ENCODE data around the gene EIF3J.

The EIF3J gene

GRCh38 chr15:44595656-44596510, 58.9 kb downstream of the EIF3J start:
- no peak overlapping the region for H3K18ac ChIP-seq (ENCODE audit: low read length)
- no peak overlapping the region for H4K5ac ChIP-seq (ENCODE audit: low read length)
- no peak overlapping the region for H2BK120ac ChIP-seq (ENCODE audit: low read depth, low read length)
- no peak overlapping the region for H3K4me3 ChIP-seq (ENCODE audit: low read length)
- H2BK5ac ChIP-seq (ENCODE audit: low read length): no peak overlapping the region
- H3K36me3 ChIP-seq (ENCODE audit: control insufficient read depth, insufficient read depth, low read length): peaks cover 3% of the 10 kb centered on the region
- no peak overlapping the region for H3K9ac ChIP-seq (ENCODE audit: low read length)
- no peak overlapping the region for H3K56ac ChIP-seq (ENCODE audit: low read length)
- no peaks in the 10 kb centered on the region for H3K27me3 ChIP-seq (ENCODE audit: insufficient read depth, low read length, poor library complexity)
- no peaks in the 10 kb centered on the region for H3K79me2 ChIP-seq (ENCODE audit: control insufficient read depth, insufficient read depth, low read length)
- H2BK15ac ChIP-seq (replicated peaks; ENCODE audit: low read depth): no peak overlapping the region
- no CpG with 5 or more reads among the region's 3 CpGs for WGBS (ENCODE audit: extremely low coverage, insufficient coverage, low lambda C conversion rate)
- H2AK5ac ChIP-seq (ENCODE audit: low read length): no peak overlapping the region
- H3K4ac ChIP-seq (ENCODE audit: low read depth, low read length): no peak overlapping the region
- H3K27ac ChIP-seq (ENCODE audit: low read depth, low read length): no peak overlapping the region
- H3K4me2 ChIP-seq (ENCODE audit: low read length): no peak overlapping the region
- no peaks in the 10 kb centered on the region for H3K4me1 ChIP-seq (ENCODE audit: control insufficient read depth, low read depth, low read length)
- H4K8ac ChIP-seq (ENCODE audit: low read depth, low read length): no peak overlapping the region
- no peak for DNase-seq
- no peak overlapping the region for H3K23ac ChIP-seq (ENCODE audit: low read length)
- no peaks in the 10 kb centered on the region for H3K79me1 ChIP-seq (ENCODE audit: low read length)

GRCh38 chr15:44596511-44597010, 59.6 kb downstream of the EIF3J start:
- no peaks in the 10 kb centered on the region for H3K27me3 ChIP-seq (ENCODE audit: insufficient read depth, low read length, poor library complexity)
- no peak overlapping the region for H4K8ac ChIP-seq (ENCODE audit: low read depth, low read length)
- no CpG with 5 or more reads among the region's 1 CpG for WGBS (ENCODE audit: extremely low coverage, insufficient coverage, low lambda C conversion rate)
- H2BK120ac ChIP-seq (ENCODE audit: low read depth, low read length): no peak overlapping the region
- no peak overlapping the region for H2BK15ac ChIP-seq (replicated peaks; ENCODE audit: low read depth)
- H3K56ac ChIP-seq (ENCODE audit: low read length): no peak overlapping the region
- peaks cover 3% of the 10 kb centered on the region for H3K36me3 ChIP-seq (ENCODE audit: control insufficient read depth, insufficient read depth, low read length)
- H3K23ac ChIP-seq (ENCODE audit: low read length): no peak overlapping the region
- H3K4ac ChIP-seq (ENCODE audit: low read depth, low read length): no peak overlapping the region
- no peak overlapping the region for H3K9ac ChIP-seq (ENCODE audit: low read length)
- H4K5ac ChIP-seq (ENCODE audit: low read length): no peak overlapping the region
- no peak overlapping the region for H3K18ac ChIP-seq (ENCODE audit: low read length)
- no peak overlapping the region for H2AK5ac ChIP-seq (ENCODE audit: low read length)
- DNase-seq: no peak
- no peak overlapping the region for H3K27ac ChIP-seq (ENCODE audit: low read depth, low read length)
- H3K79me2 ChIP-seq (ENCODE audit: control insufficient read depth, insufficient read depth, low read length): no peaks in the 10 kb centered on the region
- no peak overlapping the region for H3K4me2 ChIP-seq (ENCODE audit: low read length)
- H3K4me3 ChIP-seq (ENCODE audit: low read length): no peak overlapping the region
- H3K79me1 ChIP-seq (ENCODE audit: low read length): no peaks in the 10 kb centered on the region
- H2BK5ac ChIP-seq (ENCODE audit: low read length): no peak overlapping the region
- H3K4me1 ChIP-seq (ENCODE audit: control insufficient read depth, low read depth, low read length): no peaks in the 10 kb centered on the region

- no peak overlapping the region for H3K18ac ChIP-seq (ENCODE audit: low read length)
- no peak overlapping the region for H2AK5ac ChIP-seq (ENCODE audit: low read length)
- DNase-seq: no peak
- no peak overlapping the region for H4K8ac ChIP-seq (ENCODE audit: low read depth, low read length)
- H4K5ac ChIP-seq (ENCODE audit: low read length): no peak overlapping the region
- H3K4me3 ChIP-seq (ENCODE audit: low read length): no peak overlapping the region
- no peak overlapping the region for H2BK15ac ChIP-seq (replicated peaks; ENCODE audit: low read depth)
- H3K9ac ChIP-seq (ENCODE audit: low read length): no peak overlapping the region
- H3K4me2 ChIP-seq (ENCODE audit: low read length): no peak overlapping the region
- no CpG with 5 or more reads among the region's 1 CpG for WGBS (ENCODE audit: extremely low coverage, insufficient coverage, low lambda C conversion rate)
- no peak overlapping the region for H3K4ac ChIP-seq (ENCODE audit: low read depth, low read length)
- H3K79me2 ChIP-seq (ENCODE audit: control insufficient read depth, insufficient read depth, low read length): no peaks in the 10 kb centered on the region
- no peaks in the 10 kb centered on the region for H3K4me1 ChIP-seq (ENCODE audit: control insufficient read depth, low read depth, low read length)
- no peak overlapping the region for H3K56ac ChIP-seq (ENCODE audit: low read length)
- H3K79me1 ChIP-seq (ENCODE audit: low read length): no peaks in the 10 kb centered on the region
- peaks cover 3% of the 10 kb centered on the region for H3K36me3 ChIP-seq (ENCODE audit: control insufficient read depth, insufficient read depth, low read length)
- no peak overlapping the region for H2BK120ac ChIP-seq (ENCODE audit: low read depth, low read length)
- H2BK5ac ChIP-seq (ENCODE audit: low read length): no peak overlapping the region
- H3K27me3 ChIP-seq (ENCODE audit: insufficient read depth, low read length, poor library complexity): no peaks in the 10 kb centered on the region
- no peak overlapping the region for H3K23ac ChIP-seq (ENCODE audit: low read length)
- H3K27ac ChIP-seq (ENCODE audit: low read depth, low read length): no peak overlapping the region
Observed at GRCh38 chr15:44598066-44598465, 61.1 kb downstream of the EIF3J start.

GRCh38 chr15:44598892-44599291, 61.9 kb downstream of the EIF3J start:
- H3K36me3 ChIP-seq (ENCODE audit: control insufficient read depth, insufficient read depth, low read length): peaks cover 3% of the 10 kb centered on the region
- no CpG with 5 or more reads among the region's 5 CpGs for WGBS (ENCODE audit: extremely low coverage, insufficient coverage, low lambda C conversion rate)

GRCh38 chr15:44603126-44603525, 66.2 kb downstream of the EIF3J start:
- Histone ChIP-seq H3K27me3 (ENCODE audit: insufficient read depth, low read length, poor library complexity) (no peaks in the 10 kb centered on the region), H3K79me2 (ENCODE audit: control insufficient read depth, insufficient read depth, low read length) (no peaks in the 10 kb centered on the region), H2AK5ac (ENCODE audit: low read length) (no peak overlapping the region), H3K18ac (ENCODE audit: low read length) (no peak overlapping the region), H2BK5ac (ENCODE audit: low read length) (no peak overlapping the region), H4K5ac (ENCODE audit: low read length) (no peak overlapping the region), H3K36me3 (ENCODE audit: control insufficient read depth, insufficient read depth, low read length) (peaks cover 2% of the 10 kb centered on the region), H3K9ac (ENCODE audit: low read length) (no peak overlapping the region), H2BK15ac (replicated peaks; ENCODE audit: low read depth) (no peak overlapping the region), H2BK120ac (ENCODE audit: low read depth, low read length) (no peak overlapping the region), H4K8ac (ENCODE audit: low read depth, low read length) (no peak overlapping the region), H3K4me1 (ENCODE audit: control insufficient read depth, low read depth, low read length) (no peaks in the 10 kb centered on the region), H3K27ac (ENCODE audit: low read depth, low read length) (no peak overlapping the region), H3K79me1 (ENCODE audit: low read length) (no peaks in the 10 kb centered on the region), H3K23ac (ENCODE audit: low read length) (no peak overlapping the region), H3K4me2 (ENCODE audit: low read length) (no peak overlapping the region), H3K4ac (ENCODE audit: low read depth, low read length) (no peak overlapping the region), H3K4me3 (ENCODE audit: low read length) (no peak overlapping the region), H3K56ac (ENCODE audit: low read length) (no peak overlapping the region)
- WGBS (ENCODE audit: extremely low coverage, insufficient coverage, low lambda C conversion rate): no CpG with 5 or more reads among the region's 2 CpGs
- DNase-seq: no peak

More at GRCh38 chr15:44598892-44599291, 61.9 kb downstream of the EIF3J start:
- DNase-seq: no peak
- H2BK15ac ChIP-seq (replicated peaks; ENCODE audit: low read depth): no peak overlapping the region
- no peaks in the 10 kb centered on the region for H3K79me2 ChIP-seq (ENCODE audit: control insufficient read depth, insufficient read depth, low read length)
- H2AK5ac ChIP-seq (ENCODE audit: low read length): no peak overlapping the region
- no peak overlapping the region for H3K56ac ChIP-seq (ENCODE audit: low read length)
- no peak overlapping the region for H2BK5ac ChIP-seq (ENCODE audit: low read length)
- no peak overlapping the region for H3K9ac ChIP-seq (ENCODE audit: low read length)
- no peak overlapping the region for H4K5ac ChIP-seq (ENCODE audit: low read length)
- no peak overlapping the region for H4K8ac ChIP-seq (ENCODE audit: low read depth, low read length)
- H3K4ac ChIP-seq (ENCODE audit: low read depth, low read length): no peak overlapping the region
- no peaks in the 10 kb centered on the region for H3K79me1 ChIP-seq (ENCODE audit: low read length)
- H3K27me3 ChIP-seq (ENCODE audit: insufficient read depth, low read length, poor library complexity): no peaks in the 10 kb centered on the region
- no peak overlapping the region for H3K4me2 ChIP-seq (ENCODE audit: low read length)
- no peaks in the 10 kb centered on the region for H3K4me1 ChIP-seq (ENCODE audit: control insufficient read depth, low read depth, low read length)
- no peak overlapping the region for H2BK120ac ChIP-seq (ENCODE audit: low read depth, low read length)
- no peak overlapping the region for H3K27ac ChIP-seq (ENCODE audit: low read depth, low read length)
- no peak overlapping the region for H3K18ac ChIP-seq (ENCODE audit: low read length)
- H3K4me3 ChIP-seq (ENCODE audit: low read length): no peak overlapping the region
- H3K23ac ChIP-seq (ENCODE audit: low read length): no peak overlapping the region

Measured in mesendoderm (in vitro differentiated cells).